Upper lobe of right lung (tissue), 1 donor: Measurements from ENCODE around the gene KLF16. TPM values are rescaled to one million over a fixed set of nuclear protein-coding genes. Genes with fewer than 3 reads are reported as not detected.

Experiments
- ATAC-seq: fragments of 200-7000 bp; cut with Tn5 transposase; one replicate; pipeline ENCODE4 v1.9.1; 2020; ENCODE audit warnings: mild to moderate bottlenecking, moderate library complexity
- DNase-seq: peaks from one replicate; pipeline ENCODE4 v3.0.0-alpha.2; 2020
- H3K27ac ChIP-seq: fragments of 200-600 bp; one replicate; pipeline ENCODE4 v1.8.0; 2022
- H3K27me3 ChIP-seq: fragments of 200-600 bp; one replicate; pipeline ENCODE4 v1.8.0; 2022; ENCODE audit warnings: mild to moderate bottlenecking
- H3K36me3 ChIP-seq: fragments of 200-600 bp; one replicate; pipeline ENCODE4 v1.8.0; 2022
- H3K4me1 ChIP-seq: fragments of 200-600 bp; one replicate; pipeline ENCODE4 v1.8.0; 2022
- H3K4me3 ChIP-seq: fragments of 200-600 bp; one replicate; pipeline ENCODE4 v1.8.0; 2022; ENCODE audit warnings: mild to moderate bottlenecking
- H3K9me3 ChIP-seq: fragments of 200-600 bp; one replicate; pipeline ENCODE4 v1.8.0; 2022
- CTCF ChIP-seq: fragments of 200-600 bp; IDR thresholded peaks from one replicate; pipeline ENCODE4 v1.8.0; 2022; ENCODE audit warnings: antibody characterized with exemption
- intact Hi-C: fragments of 100-400 bp; cut with DNase I; formaldehyde crosslinking; loops from one replicate; pipeline ENCODE4 v1.11.0; 2022
- total RNA-seq: library from RNA; stranded (reverse); fragmentation: NEBNext Ultra II Directional; extraction: Animal tissue kit (Norgen Biotek cat#: 25700); gene quantifications from one replicate; pipeline ENCODE4 v1.2.1, GENCODE V29; 2021
- donor health status: DM: no; HTN: yes; CAD: no; lungs with severe emphysema.

KLF16 gene
- total RNA-seq, 1 donor from 2014 or later: 28.0 TPM

GRCh38 chr19:1828279-1829238 lies 34.8 kb downstream of the KLF16 start:
- intact Hi-C loops: no loop called here
- Histone ChIP-seq H3K9me3 (no peaks in the 10 kb centered on the region), H3K36me3 (peaks cover 35% of the 10 kb centered on the region), H3K4me1 (peaks cover 4% of the 10 kb centered on the region), H3K4me3 (no peak overlapping the region), H3K27me3 (no peaks in the 10 kb centered on the region), H3K27ac (no peak overlapping the region)
- ATAC-seq (no peak), DNase-seq (no peak)
- TF ChIP-seq CTCF: no peak

GRCh38 chr19:1827566-1828278 lies 35.7 kb downstream of the KLF16 start:
- H3K36me3 ChIP-seq: peaks cover 43% of the 10 kb centered on the region
- no peak overlapping the region for H3K27ac ChIP-seq
- ATAC-seq: no peak
- H3K9me3 ChIP-seq: no peaks in the 10 kb centered on the region
- no peak for DNase-seq
- no peak for TF ChIP-seq CTCF
- H3K27me3 ChIP-seq: no peaks in the 10 kb centered on the region
- no peak overlapping the region for H3K4me3 ChIP-seq
- H3K4me1 ChIP-seq: no peaks in the 10 kb centered on the region
- intact Hi-C loops: no loop called here

DNA sequence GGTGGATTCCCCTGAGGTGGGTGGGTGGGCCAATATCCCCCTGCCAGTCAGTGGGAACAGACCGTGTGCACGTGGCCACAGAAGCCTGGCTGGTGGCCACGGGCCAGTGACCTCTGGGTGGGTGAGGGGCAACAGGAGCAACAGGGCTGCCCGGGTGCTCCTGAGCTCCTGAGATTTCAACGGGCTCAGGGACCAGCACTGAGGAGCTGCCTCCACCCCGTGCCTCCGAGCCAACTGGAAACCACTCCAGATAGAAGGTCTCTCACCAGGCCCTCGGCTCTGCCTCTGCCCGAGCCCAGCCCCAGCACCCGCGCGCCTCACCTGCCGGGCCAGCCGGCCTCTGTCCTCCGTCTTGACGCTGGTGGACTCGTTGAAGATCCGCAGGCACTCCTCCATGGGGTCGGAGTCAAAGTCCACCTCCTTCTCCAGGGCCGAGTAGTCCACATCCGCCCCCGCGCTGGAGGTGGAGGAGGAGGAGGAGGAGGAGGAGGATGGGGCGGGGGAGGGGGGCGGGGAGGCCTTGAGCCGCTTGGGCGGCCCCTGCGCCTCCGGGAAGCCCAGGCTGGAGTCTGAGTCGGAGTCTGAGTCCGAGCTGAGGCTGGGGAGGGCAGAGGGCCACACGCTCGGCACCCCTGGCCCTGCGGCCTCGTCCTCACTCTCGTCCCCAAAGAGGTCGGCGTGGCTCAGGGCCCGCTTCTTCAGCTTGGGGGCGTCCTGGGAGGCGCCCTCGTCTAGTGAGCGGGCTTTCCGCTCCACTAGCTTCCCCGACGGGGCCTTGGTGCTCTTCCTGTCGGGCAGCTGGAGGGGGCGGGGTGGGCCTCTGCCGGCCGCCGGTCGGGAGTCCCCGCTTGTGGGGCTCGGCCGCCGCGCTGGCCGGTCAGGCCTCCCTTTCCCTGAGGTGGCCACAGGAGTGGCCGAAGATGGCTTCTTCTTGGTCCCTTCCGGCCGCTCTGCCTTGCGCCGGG lies 36.5 kb downstream of the KLF16 start:
- no peak overlapping the region for H3K27ac ChIP-seq
- no peak for TF ChIP-seq CTCF
- H3K27me3 ChIP-seq: no peaks in the 10 kb centered on the region
- DNase-seq (no peak), ATAC-seq (no peak)
- intact Hi-C loops: no loop called here
- no peaks in the 10 kb centered on the region for H3K4me1 ChIP-seq
- no peak overlapping the region for H3K4me3 ChIP-seq
- H3K36me3 ChIP-seq: peaks cover 52% of the 10 kb centered on the region
- no peaks in the 10 kb centered on the region for H3K9me3 ChIP-seq

- DNase-seq (peak; percentile 85), ATAC-seq (peak; percentile 80)
- Histone ChIP-seq H3K9me3 (no peaks in the 10 kb centered on the region), H3K4me3 (no peak overlapping the region), H3K36me3 (peaks cover 58% of the 10 kb centered on the region), H3K27me3 (no peaks in the 10 kb centered on the region), H3K4me1 (no peaks in the 10 kb centered on the region), H3K27ac (no peak overlapping the region)
- intact Hi-C loops: no loop called here
- TF ChIP-seq CTCF: peak; percentile 86
Measured at GRCh38 chr19:1825909-1826556, 37.3 kb downstream of the KLF16 start.

GRCh38 chr19:1824252-1824622 lies 39.1 kb downstream of the KLF16 start:
- TF ChIP-seq CTCF: no peak
- H3K27me3 ChIP-seq: no peaks in the 10 kb centered on the region
- ATAC-seq (no peak), DNase-seq (no peak)
- no peak overlapping the region for H3K27ac ChIP-seq
- H3K36me3 ChIP-seq: peaks cover 62% of the 10 kb centered on the region
- no peaks in the 10 kb centered on the region for H3K4me1 ChIP-seq
- no peaks in the 10 kb centered on the region for H3K9me3 ChIP-seq
- intact Hi-C loops: no loop called here
- H3K4me3 ChIP-seq: no peak overlapping the region
